ENCODE data around the gene CLEC18B.

DNA sequence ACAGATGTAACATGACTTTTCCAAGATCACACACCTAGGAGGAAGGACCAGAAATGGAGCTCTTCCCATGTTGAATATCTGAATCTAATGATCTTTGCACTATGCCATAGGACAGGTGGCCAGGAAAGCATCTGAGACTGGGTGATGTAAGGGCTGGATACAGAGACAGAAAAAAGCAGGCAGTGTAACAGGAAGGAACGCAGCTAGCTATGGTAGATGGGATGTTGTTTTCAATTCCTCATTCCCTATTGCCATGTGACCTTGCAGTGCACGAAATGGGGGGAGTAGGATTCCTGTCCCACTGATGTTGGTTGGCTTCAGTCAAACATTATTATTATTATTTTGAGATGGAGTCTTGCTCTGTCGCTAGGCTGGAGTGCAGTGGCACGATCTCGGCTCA, 48.9 kb downstream of the CLEC18B start:
- TF ChIP-seq, protein P1, sequence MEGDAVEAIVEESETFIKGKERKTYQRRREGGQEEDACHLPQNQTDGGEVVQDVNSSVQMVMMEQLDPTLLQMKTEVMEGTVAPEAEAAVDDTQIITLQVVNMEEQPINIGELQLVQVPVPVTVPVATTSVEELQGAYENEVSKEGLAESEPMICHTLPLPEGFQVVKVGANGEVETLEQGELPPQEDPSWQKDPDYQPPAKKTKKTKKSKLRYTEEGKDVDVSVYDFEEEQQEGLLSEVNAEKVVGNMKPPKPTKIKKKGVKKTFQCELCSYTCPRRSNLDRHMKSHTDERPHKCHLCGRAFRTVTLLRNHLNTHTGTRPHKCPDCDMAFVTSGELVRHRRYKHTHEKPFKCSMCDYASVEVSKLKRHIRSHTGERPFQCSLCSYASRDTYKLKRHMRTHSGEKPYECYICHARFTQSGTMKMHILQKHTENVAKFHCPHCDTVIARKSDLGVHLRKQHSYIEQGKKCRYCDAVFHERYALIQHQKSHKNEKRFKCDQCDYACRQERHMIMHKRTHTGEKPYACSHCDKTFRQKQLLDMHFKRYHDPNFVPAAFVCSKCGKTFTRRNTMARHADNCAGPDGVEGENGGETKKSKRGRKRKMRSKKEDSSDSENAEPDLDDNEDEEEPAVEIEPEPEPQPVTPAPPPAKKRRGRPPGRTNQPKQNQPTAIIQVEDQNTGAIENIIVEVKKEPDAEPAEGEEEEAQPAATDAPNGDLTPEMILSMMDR (IDR thresholded peaks at IDR 0.05) = no peak
- no peak for TF ChIP-seq POLR2A (IDR thresholded peaks at IDR 0.05; ENCODE audit: low read length)
- TF ChIP-seq RFX5 (IDR thresholded peaks at IDR 0.05) = no peak
- no peak for TF ChIP-seq EP300 (IDR thresholded peaks at IDR 0.05)
- TF ChIP-seq CBX8 (IDR thresholded peaks at IDR 0.05) = no peak

Measured in A549 (cell line).